GM12878 (cell line): ENCODE results near the gene CFDP1. TPM values are rescaled to one million over a fixed set of nuclear protein-coding genes. Genes with fewer than 3 reads are reported as not detected.

Experiments used
- BCLAF1 ChIP-seq: fragments of 450-650 bp; IDR thresholded peaks from 2 replicates; pipeline ENCODE4 v1.6.1; 2017; ENCODE audit warnings: antibody characterized with exemption, mild to moderate bottlenecking, moderate library complexity
- BHLHE40 ChIP-seq, 2 experiments: fragments of 450-650 bp in 1 of 2; IDR thresholded peaks; 2 replicates each; pipeline ENCODE4 v1.6.1; 2011 to 2017; ENCODE audit warnings: low read depth in 2 of 2, borderline replicate concordance in 1 of 2, improper control_type of control experiment in 1 of 2, low read length in 1 of 2, mild to moderate bottlenecking in 1 of 2
- EGR1 ChIP-seq, 2 experiments: IDR thresholded peaks; 1 replicate in 1 of 2; 2 replicates in 1 of 2; pipeline ENCODE4 v1.6.1; 2011 to 2012; ENCODE audit warnings: low read depth in 2 of 2, low read length in 2 of 2, borderline replicate concordance in 1 of 2, mild to moderate bottlenecking in 1 of 2, moderate library complexity in 1 of 2
- ETV6 ChIP-seq, 2 experiments: fragments of 450-650 bp in 1 of 2; IDR thresholded peaks in 1 of 2; conservative IDR thresholded peaks in 1 of 2; 2 replicates each; pipeline ENCODE4 v1.6.1; 2014; ENCODE audit warnings: antibody characterized with exemption in 1 of 2, borderline replicate concordance in 1 of 2, low read depth in 1 of 2, mild to moderate bottlenecking in 1 of 2, moderate library complexity in 1 of 2
- JUND ChIP-seq: IDR thresholded peaks from 2 replicates; pipeline ENCODE4 v1.6.1; 2012; ENCODE audit warnings: low read depth, mild to moderate bottlenecking, low read length, improper control_type of control experiment, moderate library complexity
- MTA2 ChIP-seq: fragments of 450-650 bp; IDR thresholded peaks from 2 replicates; pipeline ENCODE4 v1.6.1; 2016; ENCODE audit warnings: low read depth, mild to moderate bottlenecking, moderate library complexity
- NRF1 ChIP-seq: conservative IDR thresholded peaks from 2 replicates; pipeline ENCODE4 v1.6.1; 2011; ENCODE audit warnings: mild to moderate bottlenecking, low read depth, low read length, improper control_type of control experiment
- PML ChIP-seq: IDR thresholded peaks from 2 replicates; pipeline ENCODE4 v1.6.1; 2012; ENCODE audit warnings: low read length, inconsistent platforms
- POLR2AphosphoS2 ChIP-seq: IDR thresholded peaks from 2 replicates; pipeline ENCODE4 v1.6.1; 2011; ENCODE audit warnings: low read depth, mild to moderate bottlenecking, low read length, improper control_type of control experiment, moderate library complexity
- RAD21 ChIP-seq: IDR thresholded peaks from 2 replicates; pipeline ENCODE4 v1.6.1; 2011; ENCODE audit warnings: mild to moderate bottlenecking, low read depth, low read length, moderate library complexity; ENCODE audit not compliant: insufficient read depth
- RB1 ChIP-seq: fragments of 450-650 bp; formaldehyde crosslinking; IDR thresholded peaks from 2 replicates; pipeline ENCODE4 v1.6.1; 2017; ENCODE audit warnings: mild to moderate bottlenecking, borderline replicate concordance
- RBBP5 ChIP-seq: fragments of 200-600 bp; sonication (generic); conservative IDR thresholded peaks from 2 replicates; pipeline ENCODE4 v1.6.1; 2016
- SMARCA5 ChIP-seq: fragments of 450-650 bp; IDR thresholded peaks from 2 replicates; pipeline ENCODE4 v1.6.1; 2017; ENCODE audit warnings: mild to moderate bottlenecking
- TCF12 ChIP-seq: IDR thresholded peaks from 2 replicates; pipeline ENCODE4 v1.6.1; 2011; ENCODE audit warnings: low read depth, mild to moderate bottlenecking, low read length
- USF1 ChIP-seq: IDR thresholded peaks from 2 replicates; pipeline ENCODE4 v1.6.1; 2011; ENCODE audit warnings: borderline replicate concordance, low read depth, mild to moderate bottlenecking, moderate library complexity, mixed read lengths, low read length; ENCODE audit not compliant: insufficient read depth; ENCODE audit errors: extremely low read length
- WRNIP1 ChIP-seq: IDR thresholded peaks from 2 replicates; pipeline ENCODE4 v1.6.1; 2011; ENCODE audit warnings: low read depth, low read length, improper control_type of control experiment, borderline replicate concordance
- ZNF207 ChIP-seq: fragments of 450-650 bp; IDR thresholded peaks from 2 replicates; pipeline ENCODE4 v1.6.1; 2014; ENCODE audit warnings: antibody characterized with exemption, mild to moderate bottlenecking, borderline replicate concordance
- polyA plus RNA-seq, 11 experiments: library from polyadenylated mRNA; depleted of rRNA in 4 of 11; unstranded in 6 of 11; stranded (reverse) in 5 of 11; fragments of >200 nt; fragmentation: Nextera tagmentation in 4 of 11; fragmentation: Illumina TruSeq in 1 of 11; extraction: Ambion mirVana in 4 of 11; extraction: Trizol in 1 of 11; gene quantifications; 1 replicate in 1 of 11; 2 replicates in 10 of 11; pipeline versions ENCODE4 v1.2.1 to v1.2.3, GENCODE V29; 2011 to 2016; ENCODE audit warnings: inconsistent platforms in 2 of 11, missing spikeins in 2 of 11, low read depth in 1 of 11
- total RNA-seq, 4 experiments: library from RNA; depleted of rRNA in 3 of 4; stranded (reverse); fragments of >200 nt in 3 of 4; fragmentation: Illumina TruSeq in 1 of 4; extraction: Trizol in 1 of 4; gene quantifications; 2 replicates each; pipeline versions ENCODE4 v1.2.1 to v1.2.3, GENCODE V29; 2013 to 2021
- TF ChIP-seq, protein P1 (sequence below): fragments of 450-650 bp; IDR thresholded peaks from 2 replicates; pipeline ENCODE4 v1.6.1; 2018; ENCODE audit warnings: mild to moderate bottlenecking, low read depth, moderate library complexity; ENCODE audit not compliant: partially characterized antibody
- TF ChIP-seq, protein P2 (sequence below): fragments of 450-650 bp; IDR thresholded peaks from 2 replicates; pipeline ENCODE4 v1.6.1; 2016; ENCODE audit warnings: mild to moderate bottlenecking

The CFDP1 gene
- total and polyA plus RNA-seq, 10 of the 15 experiments (the other 5 are each of a cell fraction or from before 2014, with no cell fraction given), result 22.3 to 64.8 (median 36.7) TPM

- no peak for TF ChIP-seq PML
- TF ChIP-seq WRNIP1, result no peak
- no peak for TF ChIP-seq RBBP5
- TF ChIP-seq RAD21, result no peak
- TF ChIP-seq ETV6 (conservative IDR thresholded peaks at IDR 0.05 in 1 of 2, IDR thresholded peaks at IDR 0.05 in 1 of 2; ENCODE audit: borderline replicate concordance in 1 of 2, low read depth in 1 of 2), result no peak
- no peak for TF ChIP-seq EGR1 (IDR thresholded peaks at IDR 0.05; ENCODE audit: borderline replicate concordance in 1 of 2, low read depth in 2 of 2, low read length in 2 of 2)
- no peak for TF ChIP-seq JUND
- no peak for TF ChIP-seq POLR2AphosphoS2
- peak; percentile 71; the same call in 1 of the 2 replicates for TF ChIP-seq SMARCA5
- TF ChIP-seq BHLHE40 (IDR thresholded peaks at IDR 0.05; ENCODE audit: borderline replicate concordance in 1 of 2, low read depth in 2 of 2, low read length in 1 of 2), result peak in 1 of 2 experiments; percentile 61; a peak in 2 of 4 replicates
- TF ChIP-seq RB1, result peak; percentile 42; the same call in 1 of the 2 replicates
- TF ChIP-seq USF1, result no peak
- TF ChIP-seq MTA2, result no peak
- TF ChIP-seq, protein P1, sequence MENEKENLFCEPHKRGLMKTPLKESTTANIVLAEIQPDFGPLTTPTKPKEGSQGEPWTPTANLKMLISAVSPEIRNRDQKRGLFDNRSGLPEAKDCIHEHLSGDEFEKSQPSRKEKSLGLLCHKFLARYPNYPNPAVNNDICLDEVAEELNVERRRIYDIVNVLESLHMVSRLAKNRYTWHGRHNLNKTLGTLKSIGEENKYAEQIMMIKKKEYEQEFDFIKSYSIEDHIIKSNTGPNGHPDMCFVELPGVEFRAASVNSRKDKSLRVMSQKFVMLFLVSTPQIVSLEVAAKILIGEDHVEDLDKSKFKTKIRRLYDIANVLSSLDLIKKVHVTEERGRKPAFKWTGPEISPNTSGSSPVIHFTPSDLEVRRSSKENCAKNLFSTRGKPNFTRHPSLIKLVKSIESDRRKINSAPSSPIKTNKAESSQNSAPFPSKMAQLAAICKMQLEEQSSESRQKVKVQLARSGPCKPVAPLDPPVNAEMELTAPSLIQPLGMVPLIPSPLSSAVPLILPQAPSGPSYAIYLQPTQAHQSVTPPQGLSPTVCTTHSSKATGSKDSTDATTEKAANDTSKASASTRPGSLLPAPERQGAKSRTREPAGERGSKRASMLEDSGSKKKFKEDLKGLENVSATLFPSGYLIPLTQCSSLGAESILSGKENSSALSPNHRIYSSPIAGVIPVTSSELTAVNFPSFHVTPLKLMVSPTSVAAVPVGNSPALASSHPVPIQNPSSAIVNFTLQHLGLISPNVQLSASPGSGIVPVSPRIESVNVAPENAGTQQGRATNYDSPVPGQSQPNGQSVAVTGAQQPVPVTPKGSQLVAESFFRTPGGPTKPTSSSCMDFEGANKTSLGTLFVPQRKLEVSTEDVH, result no peak
- TF ChIP-seq, protein P2, sequence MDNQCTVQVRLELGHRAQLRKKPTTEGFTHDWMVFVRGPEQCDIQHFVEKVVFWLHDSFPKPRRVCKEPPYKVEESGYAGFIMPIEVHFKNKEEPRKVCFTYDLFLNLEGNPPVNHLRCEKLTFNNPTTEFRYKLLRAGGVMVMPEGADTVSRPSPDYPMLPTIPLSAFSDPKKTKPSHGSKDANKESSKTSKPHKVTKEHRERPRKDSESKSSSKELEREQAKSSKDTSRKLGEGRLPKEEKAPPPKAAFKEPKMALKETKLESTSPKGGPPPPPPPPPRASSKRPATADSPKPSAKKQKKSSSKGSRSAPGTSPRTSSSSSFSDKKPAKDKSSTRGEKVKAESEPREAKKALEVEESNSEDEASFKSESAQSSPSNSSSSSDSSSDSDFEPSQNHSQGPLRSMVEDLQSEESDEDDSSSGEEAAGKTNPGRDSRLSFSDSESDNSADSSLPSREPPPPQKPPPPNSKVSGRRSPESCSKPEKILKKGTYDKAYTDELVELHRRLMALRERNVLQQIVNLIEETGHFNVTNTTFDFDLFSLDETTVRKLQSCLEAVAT, result no peak
- no peak for TF ChIP-seq BCLAF1
- 0 out of 2 replicates have a peak, but pooled peaks have one; percentile 7 for TF ChIP-seq TCF12
- no peak for TF ChIP-seq ZNF207
- no peak for TF ChIP-seq NRF1
These were observed 181.8 kb downstream of the CFDP1 start, which contains the start of gene BCAR1 (continued) for GRCh38 chr16:75251280-75252048.
